Activated CD4-positive, alpha-beta T cell treated with anti-CD3 and anti-CD28 coated beads, Interleukin-2, amount 10 ng/mL, durations not matched to agents 7 days and 5 days (primary cell): Measurements from ENCODE around the gene PHLDA3. TPM values are rescaled to one million over a fixed set of nuclear protein-coding genes. Genes with fewer than 3 reads are reported as not detected.

ENCODE experiments used
- CTCF ChIA-PET: fragments of 350-600 bp; sonication (Branson Sonifier 250); formaldehyde crosslinking; loops from one replicate; lab custom pipeline; 2021; ENCODE audit warnings: antibody characterized with exemption; lab: Charles Lee
- POLR2A ChIA-PET: fragments of 350-600 bp; sonication (Branson Sonifier 250); formaldehyde crosslinking; loops from one replicate; lab custom pipeline; 2021; ENCODE audit warnings: antibody characterized with exemption; lab: Charles Lee
- DNase-seq: peaks from one replicate; pipeline ENCODE4 v3.0.0-alpha.2; 2020
- H3K27ac Mint-ChIP-seq: one replicate; pipeline ENCODE4 v1.8.0; 2021; ENCODE audit warnings: mild to moderate bottlenecking, moderate library complexity, mixed read lengths
- H3K27me3 Mint-ChIP-seq: one replicate; pipeline ENCODE4 v1.8.0; 2021; ENCODE audit warnings: mixed read lengths
- H3K36me3 Mint-ChIP-seq: one replicate; pipeline ENCODE4 v1.8.0; 2021; ENCODE audit warnings: low read depth, mixed read lengths
- H3K4me1 Mint-ChIP-seq: one replicate; pipeline ENCODE4 v1.8.0; 2021; ENCODE audit warnings: mixed read lengths
- H3K4me3 Mint-ChIP-seq: one replicate; pipeline ENCODE4 v1.8.0; 2021; ENCODE audit warnings: mild to moderate bottlenecking, moderate library complexity, mixed read lengths
- H3K9me3 Mint-ChIP-seq: one replicate; pipeline ENCODE4 v1.8.0; 2021; ENCODE audit warnings: mixed read lengths
- total RNA-seq, 2 experiments: library from RNA; stranded (reverse); gene quantifications; one replicate each; pipeline ENCODE4 v1.2.3, GENCODE V29; 2021

The PHLDA3 gene
- 10 to 100 TPM; 12.1 to 18.8 TPM for total RNA-seq

DNA sequence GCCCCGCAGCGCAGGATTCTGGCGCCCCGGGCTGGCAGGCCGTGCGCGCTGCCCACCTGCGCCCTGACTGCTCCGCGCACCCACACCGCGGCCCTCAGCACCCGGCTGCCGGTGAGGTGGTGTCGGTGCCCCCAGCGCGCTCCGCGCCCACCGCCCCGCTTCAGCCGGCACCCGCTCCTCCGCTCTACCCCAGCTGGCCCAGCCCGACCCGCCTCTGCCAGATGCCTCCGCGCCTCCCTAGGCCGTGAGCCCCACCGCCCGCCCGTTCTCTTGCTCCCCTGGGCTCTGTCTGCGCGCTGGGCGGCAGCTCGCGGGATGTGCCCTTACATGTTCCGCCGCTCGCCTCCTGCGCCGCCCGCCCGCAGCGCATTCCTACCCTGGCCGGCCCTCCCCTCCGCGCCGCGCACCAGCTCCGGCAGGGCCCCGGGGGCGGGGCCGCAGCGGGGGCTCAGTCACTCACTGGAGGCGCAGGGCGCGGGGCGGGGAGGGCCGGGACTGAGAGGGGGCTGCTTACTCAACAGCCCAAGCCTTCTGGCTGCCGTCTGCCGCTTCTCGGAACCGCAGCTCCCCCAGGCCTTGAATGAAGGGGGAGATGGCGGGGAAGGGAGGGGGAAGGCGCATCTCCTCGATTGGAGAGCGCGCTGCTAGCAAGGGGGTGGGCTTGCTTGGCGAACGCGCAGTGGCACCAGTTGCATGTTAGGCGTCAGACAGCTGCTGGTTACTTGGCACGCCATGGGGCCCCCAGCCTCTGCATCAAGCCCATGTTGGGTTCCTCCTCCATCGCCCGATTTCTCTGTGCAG, at the start of gene PHLDA3:
TSS of gene PHLDA3 (minus strand) at position 345 of the 801 bp plus-strand sequence. CDS start 402 bp downstream, outside the sequence.
- peak within 1 kb of the TSS; percentile 89 for H3K27ac Mint-ChIP-seq
- peaks cover 5% of the 10 kb centered on the region for H3K36me3 Mint-ChIP-seq
- peak within 1 kb of the TSS; percentile 79 for H3K4me3 Mint-ChIP-seq
- DNase-seq = peak; percentile 67
- ChIA-PET POLR2A (interaction anchor here (0.7 kb wide), 1 partner anchor 34 kb away, joined by 3 read pairs; no protein-coding TSS in a partner anchor), CTCF (interaction anchor here (0.6 to 3.7 kb wide), 6 partner anchors 12 to 1618 kb away, joined by 3 to 22 read pairs (median 6); no protein-coding TSS in a partner anchor)
- H3K4me1 Mint-ChIP-seq = peaks cover 18% of the 10 kb centered on the region
- peaks cover 39% of the 10 kb centered on the region for H3K27me3 Mint-ChIP-seq
- no peaks in the 10 kb centered on the region for H3K9me3 Mint-ChIP-seq

DNA sequence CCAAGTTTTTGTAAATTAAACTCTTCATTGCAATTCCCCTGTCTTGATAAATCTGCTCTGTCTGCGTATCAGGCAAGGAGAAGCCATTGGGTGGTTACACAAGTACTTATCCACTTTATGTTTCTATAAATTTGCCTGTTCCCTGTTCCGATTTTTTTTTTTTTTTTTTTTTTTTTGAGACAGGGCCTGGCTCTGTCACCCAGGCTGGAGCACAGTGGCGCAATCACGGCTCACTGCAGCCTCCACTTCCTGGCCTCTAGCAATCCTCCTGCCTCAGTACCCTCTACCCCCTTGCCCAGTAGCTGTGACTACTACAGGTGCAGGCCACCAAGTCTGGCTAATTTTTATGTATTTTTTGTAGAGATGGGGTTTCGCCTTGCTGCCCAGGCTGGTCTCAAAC, 49.1 kb upstream of the PHLDA3 start:
- Mint-ChIP-seq H3K4me1 (peaks cover 3% of the 10 kb centered on the region), H3K4me3 (no peak overlapping the region), H3K9me3 (no peaks in the 10 kb centered on the region), H3K36me3 (peaks cover 11% of the 10 kb centered on the region), H3K27me3 (no peaks in the 10 kb centered on the region), H3K27ac (no peak overlapping the region)
- ChIA-PET POLR2A (no interaction called here), CTCF (interaction anchor here (0.9 to 8.7 kb wide), 2 partner anchors 36 to 65 kb away, joined by 3 to 156 read pairs; no protein-coding TSS in a partner anchor)
- no peak for DNase-seq

DNA sequence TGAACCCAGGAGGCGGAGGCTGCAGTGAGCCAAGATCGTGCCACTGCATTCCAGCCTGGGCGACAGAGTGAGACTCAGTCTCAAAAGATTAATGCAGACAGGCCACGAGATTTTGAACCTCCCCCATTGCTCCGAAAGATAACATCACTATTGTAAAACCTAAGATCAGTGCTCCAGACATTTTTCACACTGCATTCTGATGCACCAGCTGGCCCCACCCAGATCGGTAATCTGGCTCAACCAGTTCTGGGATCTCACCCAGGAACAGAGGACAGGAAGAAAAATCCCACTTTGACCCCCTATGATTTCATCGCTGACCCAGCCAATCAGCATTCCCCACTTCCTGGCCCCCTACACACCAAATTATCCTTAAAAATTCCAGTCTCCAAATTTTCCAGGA, 48.6 kb upstream of the PHLDA3 start:
- no peak for DNase-seq
- no peak overlapping the region for H3K27ac Mint-ChIP-seq
- ChIA-PET POLR2A (no interaction called here), CTCF (interaction anchor here (0.9 to 8.7 kb wide), 2 partner anchors 35 to 65 kb away, joined by 3 to 156 read pairs; no protein-coding TSS in a partner anchor)
- H3K27me3 Mint-ChIP-seq = no peaks in the 10 kb centered on the region
- no peak overlapping the region for H3K4me3 Mint-ChIP-seq
- H3K36me3 Mint-ChIP-seq = peaks cover 11% of the 10 kb centered on the region
- H3K9me3 Mint-ChIP-seq = no peaks in the 10 kb centered on the region
- H3K4me1 Mint-ChIP-seq = peaks cover 6% of the 10 kb centered on the region

DNA sequence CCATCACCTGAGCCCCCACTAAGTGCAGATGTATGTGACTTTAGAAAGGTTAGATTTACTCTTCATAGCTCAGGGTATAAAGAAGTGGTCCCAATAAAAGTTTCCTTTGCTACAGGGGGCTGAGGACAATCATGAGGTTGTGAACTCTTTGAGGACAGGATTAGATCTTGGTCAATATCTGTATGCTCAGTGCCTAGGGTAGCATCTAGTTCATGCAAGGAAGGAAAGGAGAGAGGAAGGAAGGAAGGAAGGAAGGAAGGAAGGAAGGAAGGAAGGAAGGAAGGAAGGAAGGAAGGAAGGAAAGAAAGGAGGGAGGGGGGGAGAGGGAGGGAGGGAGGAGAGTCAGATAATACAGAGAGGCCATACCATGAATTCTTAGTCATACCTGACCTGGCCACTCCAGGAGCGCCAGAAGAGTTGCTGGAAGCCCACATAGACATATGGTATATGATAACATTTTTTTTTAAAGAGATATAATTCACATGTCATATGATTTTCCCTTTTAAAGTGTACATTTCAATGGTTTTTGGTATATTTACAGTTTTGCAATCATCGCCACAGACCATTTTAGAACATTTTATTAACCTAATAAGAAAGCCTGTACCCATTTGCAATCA, 47.6 kb upstream of the PHLDA3 start:
- no peak overlapping the region for H3K4me3 Mint-ChIP-seq
- DNase-seq = no peak
- no peaks in the 10 kb centered on the region for H3K9me3 Mint-ChIP-seq
- no peaks in the 10 kb centered on the region for H3K27me3 Mint-ChIP-seq
- POLR2A ChIA-PET = no interaction called here
- peaks cover 2% of the 10 kb centered on the region for H3K36me3 Mint-ChIP-seq
- H3K4me1 Mint-ChIP-seq = peaks cover 8% of the 10 kb centered on the region
- no peak overlapping the region for H3K27ac Mint-ChIP-seq
- CTCF ChIA-PET = interaction anchor here (1.1 to 8.7 kb wide), 3 partner anchors 9 to 69 kb away, joined by 3 to 156 read pairs (median 3); partner anchors contain the start of gene CSRP1

DNA sequence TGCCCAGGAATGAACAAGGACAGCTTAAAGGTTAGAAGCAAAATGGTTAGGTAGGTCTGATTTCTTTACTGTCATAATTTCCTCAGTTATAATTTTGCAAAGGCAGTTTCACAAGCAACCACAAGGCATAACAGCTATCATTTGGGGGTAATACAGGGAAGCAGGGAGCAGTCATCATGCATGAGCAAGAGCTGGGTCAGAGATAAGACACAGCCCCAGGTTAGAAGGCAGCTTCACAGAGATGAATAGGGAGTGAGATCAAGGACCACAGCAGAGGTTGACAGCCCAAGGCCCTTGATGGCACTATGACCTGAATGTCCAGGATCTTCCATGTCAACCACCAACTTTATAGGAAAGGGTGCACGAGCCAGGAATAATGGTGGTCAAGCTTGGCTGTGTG, 46.9 kb upstream of the PHLDA3 start:
- no peaks in the 10 kb centered on the region for H3K36me3 Mint-ChIP-seq
- no peak for DNase-seq
- H3K9me3 Mint-ChIP-seq = no peaks in the 10 kb centered on the region
- no peak overlapping the region for H3K4me3 Mint-ChIP-seq
- ChIA-PET POLR2A (no interaction called here), CTCF (interaction anchor here (1.1 to 8.7 kb wide), 5 partner anchors 9 to 313 kb away, joined by 3 to 156 read pairs (median 3); partner anchors contain the start of genes CSRP1 and IPO9)
- H3K4me1 Mint-ChIP-seq = peaks cover 9% of the 10 kb centered on the region
- H3K27ac Mint-ChIP-seq = no peak overlapping the region
- no peaks in the 10 kb centered on the region for H3K27me3 Mint-ChIP-seq

DNA sequence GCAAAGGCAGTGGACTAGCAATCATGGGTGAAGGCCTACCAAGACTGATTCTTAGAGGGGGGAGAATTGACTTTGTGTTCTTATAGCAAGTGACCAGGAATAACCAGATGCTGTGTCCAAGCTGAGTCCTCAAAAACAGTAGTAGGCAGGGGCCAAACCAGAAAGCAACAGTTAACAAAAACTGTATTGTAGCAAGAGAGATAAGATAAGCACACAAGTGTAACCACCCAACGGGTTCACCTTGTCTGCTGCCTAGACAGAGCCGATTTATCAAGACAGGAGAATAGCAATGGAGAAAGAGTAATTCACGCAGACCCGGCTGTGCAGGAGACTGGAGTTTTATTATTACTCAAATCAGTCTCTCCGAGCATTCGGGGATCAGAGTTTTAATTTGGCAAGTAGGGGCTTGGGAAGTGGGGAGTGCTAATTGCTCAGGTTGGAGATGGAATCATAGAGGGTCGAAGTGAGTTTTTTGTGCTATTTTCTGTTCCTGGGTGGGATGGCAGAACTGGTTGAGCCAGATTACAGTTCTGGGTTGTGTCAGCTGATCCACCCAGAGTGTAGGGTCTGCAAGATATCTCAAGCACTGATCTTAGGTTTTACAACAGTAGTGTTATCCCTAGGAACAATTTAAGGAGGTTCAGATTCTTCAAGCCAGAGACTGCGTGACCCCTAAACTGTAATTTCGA, 46.2 kb upstream of the PHLDA3 start:
- H3K4me3 Mint-ChIP-seq = no peak overlapping the region

DNA sequence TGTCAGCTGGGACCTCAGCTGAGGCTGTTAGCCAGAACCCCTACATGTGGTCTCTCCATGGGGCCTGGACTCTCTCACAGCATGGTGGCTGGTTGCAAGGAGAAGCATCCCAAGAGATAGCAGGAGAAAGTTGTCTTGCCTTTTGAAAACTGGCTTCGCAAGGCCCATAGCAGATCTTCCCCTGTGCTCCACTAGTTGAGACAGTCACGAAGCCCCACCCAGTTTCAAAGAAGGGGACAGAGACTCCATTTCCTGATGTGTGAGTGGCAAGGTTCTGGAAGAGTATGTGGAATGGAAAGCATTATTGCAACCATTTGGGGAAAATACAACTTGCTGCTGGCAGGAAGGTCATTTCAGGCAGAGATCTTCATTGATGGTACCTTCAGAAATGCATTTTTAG, 45.5 kb upstream of the PHLDA3 start:
- Mint-ChIP-seq H3K27ac (no peak overlapping the region), H3K4me1 (peaks cover 16% of the 10 kb centered on the region), H3K4me3 (no peak overlapping the region), H3K9me3 (no peaks in the 10 kb centered on the region), H3K27me3 (no peaks in the 10 kb centered on the region), H3K36me3 (peaks cover 5% of the 10 kb centered on the region)
- no peak for DNase-seq
- POLR2A ChIA-PET = no interaction called here
- CTCF ChIA-PET = interaction anchor here (1.1 to 8.7 kb wide), 5 partner anchors 15 to 67 kb away, joined by 3 to 156 read pairs (median 8); no protein-coding TSS in a partner anchor

More for the DNA sequence above, 46.2 kb upstream of the PHLDA3 start:
- POLR2A ChIA-PET = no interaction called here
- H3K9me3 Mint-ChIP-seq = no peaks in the 10 kb centered on the region
- no peak for DNase-seq
- H3K4me1 Mint-ChIP-seq = peaks cover 9% of the 10 kb centered on the region
- no peaks in the 10 kb centered on the region for H3K27me3 Mint-ChIP-seq
- no peak overlapping the region for H3K27ac Mint-ChIP-seq
- H3K36me3 Mint-ChIP-seq = no peaks in the 10 kb centered on the region
- CTCF ChIA-PET = interaction anchor here (1.1 to 8.7 kb wide), 6 partner anchors 8 to 314 kb away, joined by 3 to 156 read pairs (median 3); partner anchors contain the start of genes CSRP1 and IPO9

DNA sequence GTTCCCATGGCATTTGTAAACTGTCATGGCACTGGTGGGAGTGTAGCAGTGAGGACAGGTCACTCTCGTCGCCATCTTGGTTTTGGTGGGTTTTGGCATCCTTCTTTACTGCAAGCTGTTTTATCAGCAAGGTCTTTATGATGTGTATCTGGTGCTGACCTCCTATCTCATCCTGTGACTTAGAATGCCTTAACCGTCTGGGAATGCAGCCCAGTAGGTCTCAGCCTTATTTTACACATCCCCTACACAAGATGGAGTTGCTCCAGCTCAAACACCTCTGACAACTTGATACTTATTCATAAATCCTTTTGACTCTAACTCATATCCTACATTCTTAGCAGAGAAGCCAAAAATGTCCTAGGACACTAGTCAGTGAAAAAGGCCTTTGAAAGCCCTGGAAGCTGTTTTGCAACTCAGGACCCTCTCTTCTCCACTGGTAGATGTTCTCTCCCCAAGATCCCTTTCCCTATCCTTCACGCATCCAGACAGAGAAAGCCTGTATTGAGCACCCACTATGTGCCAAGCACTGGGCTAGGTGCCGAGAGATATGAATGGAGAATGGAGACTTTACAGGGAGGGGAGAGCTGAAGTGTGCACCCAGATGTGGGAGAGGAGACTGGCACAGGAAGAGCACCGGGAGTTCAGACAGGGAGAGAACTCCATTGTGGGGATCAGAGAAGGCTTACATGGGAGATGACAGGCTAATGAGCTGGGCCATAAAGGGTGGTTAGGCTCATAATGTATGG, 44.7 kb upstream of the PHLDA3 start:
- no peak overlapping the region for H3K4me3 Mint-ChIP-seq
- no peak overlapping the region for H3K27ac Mint-ChIP-seq
- H3K27me3 Mint-ChIP-seq = no peaks in the 10 kb centered on the region
- H3K4me1 Mint-ChIP-seq = peaks cover 20% of the 10 kb centered on the region
- H3K9me3 Mint-ChIP-seq = no peaks in the 10 kb centered on the region
- CTCF ChIA-PET = interaction anchor here (0.7 to 8.7 kb wide), 29 partner anchors 8 to 382 kb away, joined by 3 to 156 read pairs (median 4); partner anchors contain the start of gene PHLDA3
- DNase-seq = no peak
- POLR2A ChIA-PET = interaction anchor here (0.6 kb wide), 1 partner anchor 35 kb away, joined by 3 read pairs; no protein-coding TSS in a partner anchor
- peaks cover 5% of the 10 kb centered on the region for H3K36me3 Mint-ChIP-seq

DNA sequence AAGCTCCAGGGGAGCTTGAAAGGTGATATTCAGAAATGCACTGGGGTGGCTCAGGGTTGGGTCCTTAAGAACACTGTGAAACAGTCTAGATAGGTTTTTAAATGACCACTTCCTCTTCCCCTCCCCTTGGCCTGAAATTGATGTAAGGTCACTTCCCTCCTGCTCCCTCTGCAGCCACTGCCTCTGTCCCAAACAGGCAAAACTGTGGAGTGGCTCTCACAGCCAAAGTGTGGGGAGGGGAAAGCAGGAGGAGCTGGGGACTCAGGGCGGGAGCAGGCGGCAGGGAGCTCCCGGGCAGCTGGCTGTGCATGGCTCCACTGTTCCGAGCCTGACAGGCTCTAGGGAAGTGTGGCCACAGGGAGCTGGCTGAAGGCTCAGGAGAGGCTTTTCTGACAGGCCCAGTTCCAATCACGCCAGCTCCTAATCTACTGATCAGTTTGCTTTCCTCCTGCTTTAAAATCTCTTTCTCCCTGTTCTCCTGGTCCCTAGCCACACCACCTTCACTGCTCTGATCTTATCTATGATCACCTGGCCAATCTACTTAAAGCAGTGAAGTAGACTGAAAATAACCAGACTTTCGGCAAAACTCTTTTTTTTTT, 43.1 kb upstream of the PHLDA3 start:
- ChIA-PET POLR2A (interaction anchor here (0.5 to 0.6 kb wide), 2 partner anchors 9 to 10 kb away, joined by 3 to 4 read pairs; no protein-coding TSS in a partner anchor), CTCF (interaction anchor here (0.6 to 8.7 kb wide), 22 partner anchors 9 to 770 kb away, joined by 3 to 156 read pairs (median 6); partner anchors contain the start of gene PHLDA3)
- H3K36me3 Mint-ChIP-seq = peaks cover 5% of the 10 kb centered on the region

DNA sequence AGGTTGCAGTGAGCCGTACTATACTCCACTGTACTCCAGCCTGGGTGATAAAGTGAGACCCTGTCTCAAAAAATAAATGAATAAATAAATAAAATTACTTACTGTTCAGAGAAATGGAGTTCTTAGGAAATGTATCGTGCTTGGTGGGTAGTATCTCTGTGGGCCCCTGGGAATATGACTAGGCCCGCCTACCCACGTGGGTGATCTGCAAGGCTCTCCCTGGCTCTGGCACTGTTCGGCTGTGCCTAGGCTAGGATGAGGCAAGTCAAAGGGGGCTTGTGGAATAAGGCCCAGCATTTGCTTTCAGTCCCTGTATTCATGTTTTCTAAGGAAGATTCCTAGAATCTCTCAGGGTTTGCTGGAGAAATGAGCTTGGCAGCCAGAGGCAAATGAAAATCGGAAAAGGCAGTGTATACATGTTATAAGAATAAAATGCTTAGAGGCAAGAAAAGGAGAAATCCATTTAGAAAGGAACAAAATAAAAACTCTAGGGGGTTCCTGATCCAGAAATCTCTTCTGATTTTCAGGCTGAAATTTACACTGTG, 42.5 kb upstream of the PHLDA3 start:
- H3K4me1 Mint-ChIP-seq = peaks cover 34% of the 10 kb centered on the region
- no peak overlapping the region for H3K4me3 Mint-ChIP-seq
- no peaks in the 10 kb centered on the region for H3K9me3 Mint-ChIP-seq
- no peak overlapping the region for H3K27ac Mint-ChIP-seq
- no peaks in the 10 kb centered on the region for H3K27me3 Mint-ChIP-seq
- CTCF ChIA-PET = interaction anchor here (1.0 to 8.7 kb wide), 10 partner anchors 10 to 76 kb away, joined by 3 to 156 read pairs (median 12); partner anchors contain the start of gene PHLDA3
- H3K36me3 Mint-ChIP-seq = peaks cover 5% of the 10 kb centered on the region
- POLR2A ChIA-PET = interaction anchor here (0.5 to 0.6 kb wide), 2 partner anchors 9 kb away, joined by 3 to 4 read pairs; no protein-coding TSS in a partner anchor
- no peak for DNase-seq

More for the DNA sequence above, 43.1 kb upstream of the PHLDA3 start:
- Mint-ChIP-seq H3K4me1 (peaks cover 32% of the 10 kb centered on the region), H3K27ac (no peak overlapping the region), H3K27me3 (no peaks in the 10 kb centered on the region), H3K9me3 (no peaks in the 10 kb centered on the region), H3K4me3 (no peak overlapping the region)
- no peak for DNase-seq

DNA sequence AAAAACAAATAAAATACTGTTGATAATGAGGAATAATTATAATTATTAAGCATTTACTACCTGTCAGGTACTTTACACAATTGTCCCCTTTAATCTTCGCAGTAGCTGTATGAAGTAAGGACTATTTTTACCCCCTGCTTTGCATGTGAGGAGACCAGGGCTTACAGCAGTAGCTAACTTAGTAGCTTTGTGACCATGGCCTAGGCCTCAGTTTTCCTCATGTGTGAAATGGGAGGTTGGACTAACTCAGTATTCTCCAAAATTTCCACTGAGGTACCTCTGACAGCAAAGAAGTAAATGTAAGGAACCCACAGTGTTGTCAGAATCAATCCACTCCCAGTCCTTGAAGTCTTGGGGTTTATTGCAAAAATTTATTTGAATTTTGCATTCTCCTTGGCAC, 41.7 kb upstream of the PHLDA3 start:
- ChIA-PET POLR2A (no interaction called here), CTCF (interaction anchor here (0.7 to 4.1 kb wide), 6 partner anchors 11 to 63 kb away, joined by 3 to 99 read pairs (median 4); no protein-coding TSS in a partner anchor)
- Mint-ChIP-seq H3K36me3 (peaks cover 5% of the 10 kb centered on the region), H3K9me3 (no peaks in the 10 kb centered on the region), H3K4me1 (peaks cover 39% of the 10 kb centered on the region), H3K27ac (no peak overlapping the region), H3K27me3 (no peaks in the 10 kb centered on the region), H3K4me3 (no peak overlapping the region)
- DNase-seq = no peak
